Glomerular visceral epithelial cell (primary cell): ENCODE data around the gene TMSB15C.

Experiments used
- DNase-seq: peaks from one replicate; pipeline ENCODE4 v3.0.0-alpha.2; 2016; ENCODE audit errors: extremely low spot score

Gene TMSB15C

GRCh38 chrX:104045642-104046041 is 30.4 kb downstream of the TMSB15C start:
- no peak for DNase-seq

- DNase-seq, result no peak
Observed at GRCh38 chrX:104041003-104041402, 35.0 kb downstream of the TMSB15C start.

GRCh38 chrX:104039689-104040505 is 36.1 kb downstream of the TMSB15C start, which contains the start of gene H2BW2:
Gene H2BW2 (plus strand): TSS chrX:104039956. CDS start chrX:104039995, 39 bp downstream.
- DNase-seq, result no peak
